Cerebellar cortex (tissue), 1 donor: ENCODE results near the gene ITGB4.

Experiments
- DNase-seq: peaks from one replicate; pipeline ENCODE4 v3.0.0-alpha.2; 2015; ENCODE audit warnings: low spot score

The ITGB4 gene

GRCh38 chr17:75791254-75791653, 70.0 kb downstream of the ITGB4 start:
- DNase-seq, result no peak

GRCh38 chr17:75793460-75793859, 72.2 kb downstream of the ITGB4 start:
- DNase-seq, result no peak

- no peak for DNase-seq
These were observed 74.8 kb downstream of the ITGB4 start for GRCh38 chr17:75795820-75796607.

- no peak for DNase-seq
These were observed 78.1 kb downstream of the ITGB4 start for GRCh38 chr17:75799402-75799801.

- no peak for DNase-seq
These were observed 82.6 kb downstream of the ITGB4 start for GRCh38 chr17:75803883-75804282.

GRCh38 chr17:75806822-75807500, 85.7 kb downstream of the ITGB4 start:
- no peak for DNase-seq
